Lower leg skin (tissue), 3 donors: ENCODE measurements around the gene SERPINH1.
"Not testable (repeated sequence)": the region's sequence is repeated elsewhere in the genome, so short reads cannot be mapped to it uniquely, and the experiment has no call there.

Experiments used
- POLR2A ChIP-seq, 2 donors: fragments of 450-650 bp; IDR thresholded peaks; one replicate each; pipeline ENCODE4 v1.6.1; 2016 to 2017; ENCODE audit warnings: antibody characterized with exemption in 2 of 2, mild to moderate bottlenecking in 1 of 2, moderate library complexity in 1 of 2
- TF ChIP-seq, protein P1 (sequence below), 3 donors: fragments of 450-650 bp; IDR thresholded peaks; one replicate each; pipeline ENCODE4 v1.5.1; 2016; ENCODE audit warnings: antibody characterized with exemption in 3 of 3, mild to moderate bottlenecking in 3 of 3, moderate library complexity in 2 of 3

DNA sequence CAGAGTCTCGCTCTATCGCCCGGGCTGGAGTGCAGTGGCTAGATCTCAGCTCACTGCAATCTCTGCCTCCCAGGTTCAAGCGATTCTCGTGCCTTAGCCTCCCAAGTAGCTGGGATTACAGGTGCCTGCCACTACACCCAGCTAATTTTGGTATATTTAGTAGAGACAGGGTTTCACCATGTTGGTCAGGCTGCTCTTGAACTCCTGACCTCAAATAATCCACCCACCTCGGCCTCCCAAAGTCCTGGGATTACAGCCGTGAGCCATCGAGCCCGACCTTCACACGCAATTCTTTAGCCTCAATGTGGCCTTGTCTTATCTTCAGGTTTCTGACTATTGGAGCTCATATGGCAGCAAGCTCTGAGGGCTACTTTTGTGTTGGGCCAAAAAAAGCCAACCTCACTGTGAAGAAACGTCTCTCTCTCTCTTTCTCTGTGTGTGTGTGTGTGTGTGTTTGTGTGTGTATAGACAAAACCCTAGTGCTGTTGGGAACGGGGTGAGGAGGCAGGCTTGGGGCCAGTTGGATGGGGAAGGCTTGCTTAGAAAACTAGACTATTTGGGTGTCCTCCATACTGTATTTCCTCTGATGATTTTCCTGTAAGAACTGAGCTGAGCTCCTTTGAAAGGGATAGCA, 22.7 kb downstream of the SERPINH1 start:
- TF ChIP-seq, protein P1, sequence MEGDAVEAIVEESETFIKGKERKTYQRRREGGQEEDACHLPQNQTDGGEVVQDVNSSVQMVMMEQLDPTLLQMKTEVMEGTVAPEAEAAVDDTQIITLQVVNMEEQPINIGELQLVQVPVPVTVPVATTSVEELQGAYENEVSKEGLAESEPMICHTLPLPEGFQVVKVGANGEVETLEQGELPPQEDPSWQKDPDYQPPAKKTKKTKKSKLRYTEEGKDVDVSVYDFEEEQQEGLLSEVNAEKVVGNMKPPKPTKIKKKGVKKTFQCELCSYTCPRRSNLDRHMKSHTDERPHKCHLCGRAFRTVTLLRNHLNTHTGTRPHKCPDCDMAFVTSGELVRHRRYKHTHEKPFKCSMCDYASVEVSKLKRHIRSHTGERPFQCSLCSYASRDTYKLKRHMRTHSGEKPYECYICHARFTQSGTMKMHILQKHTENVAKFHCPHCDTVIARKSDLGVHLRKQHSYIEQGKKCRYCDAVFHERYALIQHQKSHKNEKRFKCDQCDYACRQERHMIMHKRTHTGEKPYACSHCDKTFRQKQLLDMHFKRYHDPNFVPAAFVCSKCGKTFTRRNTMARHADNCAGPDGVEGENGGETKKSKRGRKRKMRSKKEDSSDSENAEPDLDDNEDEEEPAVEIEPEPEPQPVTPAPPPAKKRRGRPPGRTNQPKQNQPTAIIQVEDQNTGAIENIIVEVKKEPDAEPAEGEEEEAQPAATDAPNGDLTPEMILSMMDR (IDR thresholded peaks at IDR 0.05): not testable (repeated sequence)
- not testable (repeated sequence) for TF ChIP-seq POLR2A (IDR thresholded peaks at IDR 0.05)
